Measurements from ENCODE around the gene DCDC2C.

- TF ChIP-seq EZH2phosphoT487 (IDR thresholded peaks at IDR 0.05) (no peak), CTCF (IDR thresholded peaks at IDR 0.05) (no peak)
These were observed 154.2 kb downstream of the DCDC2C start for GRCh38 chr2:3857576-3857975.

Measured in neural progenitor cell (in vitro differentiated cells).